GM10248 (cell line): ENCODE data around the gene LILRB5.
"Not testable (repeated sequence)": the region's sequence is repeated elsewhere in the genome, so short reads cannot be mapped to it uniquely, and the experiment has no call there.

ENCODE experiments used
- CTCF ChIA-PET: fragments of 300-600 bp; sonication (Branson Sonifier 250); formaldehyde crosslinking; extraction: SDS; loops from one replicate; lab custom pipeline; 2021; ENCODE audit warnings: antibody characterized with exemption; lab: Yijun Ruan, JAX
- POLR2A ChIA-PET: fragments of 350-650 bp; sonication (Branson Sonifier 250); formaldehyde crosslinking; extraction: SDS; loops from one replicate; lab custom pipeline; 2020; ENCODE audit warnings: antibody characterized with exemption; lab: Yijun Ruan, JAX
- DNase-seq: peaks from one replicate; pipeline ENCODE4 v3.0.0; 2012; ENCODE audit errors: extremely low spot score
- CTCF ChIP-seq: IDR thresholded peaks from 2 replicates; pipeline ENCODE4 v1.5.1; 2012; ENCODE audit warnings: mild to moderate bottlenecking, low read depth; ENCODE audit errors: extremely low read depth, missing control alignments, control extremely low read depth

LILRB5 gene

GRCh38 chr19:54233941-54234340, 23.1 kb downstream of the LILRB5 start:
- no peak for DNase-seq
- ChIA-PET POLR2A (no interaction called here), CTCF (interaction anchor here (0.9 to 1.8 kb wide), 2 partner anchors 62 to 65 kb away, joined by 3 to 5 read pairs; no protein-coding TSS in a partner anchor)
- TF ChIP-seq CTCF = no peak

GRCh38 chr19:54231077-54231931, 25.8 kb downstream of the LILRB5 start:
- CTCF ChIA-PET = interaction anchor here (0.9 to 1.9 kb wide), 8 partner anchors 16 to 72 kb away, joined by 4 to 7 read pairs (median 4); partner anchors contain the start of genes MBOAT7, RPS9 and TMC4
- peak; percentile 80 for DNase-seq
- POLR2A ChIA-PET = no interaction called here
- peak; percentile 91 for TF ChIP-seq CTCF

- ChIA-PET CTCF (interaction anchor here (1.5 kb wide), 1 partner anchor 61 kb away, joined by 4 read pairs; no protein-coding TSS in a partner anchor), POLR2A (no interaction called here)
- no peak for TF ChIP-seq CTCF
- no peak for DNase-seq
Measured at GRCh38 chr19:54230031-54230430, 27.0 kb downstream of the LILRB5 start.

- CTCF ChIA-PET = interaction anchor here (1.2 to 1.5 kb wide), 2 partner anchors 30 to 60 kb away, joined by 3 to 4 read pairs; no protein-coding TSS in a partner anchor
Measured at GRCh38 chr19:54229146-54229545, 27.9 kb downstream of the LILRB5 start.

GRCh38 chr19:54224619-54225018, 32.5 kb downstream of the LILRB5 start:
- POLR2A ChIA-PET, CTCF ChIA-PET, DNase-seq: not testable (repeated sequence)

More at GRCh38 chr19:54229146-54229545, 27.9 kb downstream of the LILRB5 start:
- no peak for TF ChIP-seq CTCF
- POLR2A ChIA-PET = no interaction called here
- no peak for DNase-seq

GRCh38 chr19:54223937-54224281, 33.2 kb downstream of the LILRB5 start:
- DNase-seq, CTCF ChIA-PET, POLR2A ChIA-PET: not testable (repeated sequence)

- DNase-seq, CTCF ChIA-PET, POLR2A ChIA-PET: not testable (repeated sequence)
Measured at GRCh38 chr19:54223277-54223936, 33.7 kb downstream of the LILRB5 start.

GRCh38 chr19:54222474-54223276, 34.4 kb downstream of the LILRB5 start, which contains the start of gene LILRB3:
Gene LILRB3 (minus strand): TSS chr19:54223007. CDS start chr19:54222976, 31 bp downstream.
- CTCF ChIA-PET, DNase-seq, POLR2A ChIA-PET: not testable (repeated sequence)

GRCh38 chr19:54221947-54222346, 35.1 kb downstream of the LILRB5 start:
- POLR2A ChIA-PET, DNase-seq, CTCF ChIA-PET: not testable (repeated sequence)

- POLR2A ChIA-PET, DNase-seq, CTCF ChIA-PET: not testable (repeated sequence)
Measured at GRCh38 chr19:54219702-54220101, 37.4 kb downstream of the LILRB5 start.
